ENCODE results near the gene NEK11. TPM values are rescaled to one million over a fixed set of nuclear protein-coding genes. Genes with fewer than 3 reads are reported as not detected.

The NEK11 gene
- total RNA-seq, 1 experiment from 2014 or later, result 9.5 TPM

GRCh38 chr3:131082246-131082645 is 55.6 kb downstream of the NEK11 start:
- Histone ChIP-seq H3K4me3 (ENCODE audit: low read depth in 2 of 2, low read length in 2 of 2) (no peak overlapping the region), H3K4me1 (ENCODE audit: control insufficient read depth, insufficient read depth, low read length) (no peaks in the 10 kb centered on the region), H3K27ac (ENCODE audit: low read length) (no peak overlapping the region), H3K9me3 (ENCODE audit: control insufficient read depth, insufficient read depth, low read depth, low read length) (no peaks in the 10 kb centered on the region), H3K36me3 (ENCODE audit: control insufficient read depth, insufficient read depth, low read length) (no peaks in the 10 kb centered on the region), H3K27me3 (ENCODE audit: control insufficient read depth, insufficient read depth, low read length) (no peaks in the 10 kb centered on the region)
- DNase-seq (ENCODE audit: low read depth, low spot score) (no peak), ATAC-seq (no peak)
- CTCF ChIA-PET, result no interaction called here
- intact Hi-C loops (cut with micrococcal nuclease; ENCODE audit: unreplicated experiment), result no loop called here
- TF ChIP-seq, protein P1, sequence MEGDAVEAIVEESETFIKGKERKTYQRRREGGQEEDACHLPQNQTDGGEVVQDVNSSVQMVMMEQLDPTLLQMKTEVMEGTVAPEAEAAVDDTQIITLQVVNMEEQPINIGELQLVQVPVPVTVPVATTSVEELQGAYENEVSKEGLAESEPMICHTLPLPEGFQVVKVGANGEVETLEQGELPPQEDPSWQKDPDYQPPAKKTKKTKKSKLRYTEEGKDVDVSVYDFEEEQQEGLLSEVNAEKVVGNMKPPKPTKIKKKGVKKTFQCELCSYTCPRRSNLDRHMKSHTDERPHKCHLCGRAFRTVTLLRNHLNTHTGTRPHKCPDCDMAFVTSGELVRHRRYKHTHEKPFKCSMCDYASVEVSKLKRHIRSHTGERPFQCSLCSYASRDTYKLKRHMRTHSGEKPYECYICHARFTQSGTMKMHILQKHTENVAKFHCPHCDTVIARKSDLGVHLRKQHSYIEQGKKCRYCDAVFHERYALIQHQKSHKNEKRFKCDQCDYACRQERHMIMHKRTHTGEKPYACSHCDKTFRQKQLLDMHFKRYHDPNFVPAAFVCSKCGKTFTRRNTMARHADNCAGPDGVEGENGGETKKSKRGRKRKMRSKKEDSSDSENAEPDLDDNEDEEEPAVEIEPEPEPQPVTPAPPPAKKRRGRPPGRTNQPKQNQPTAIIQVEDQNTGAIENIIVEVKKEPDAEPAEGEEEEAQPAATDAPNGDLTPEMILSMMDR (IDR thresholded peaks at IDR 0.05), result no peak
- TF ChIP-seq SIN3A (IDR thresholded peaks at IDR 0.05; ENCODE audit: borderline replicate concordance, insufficient read depth, low read depth, low read length) (no peak), TCF7L2 (IDR thresholded peaks at IDR 0.05; ENCODE audit: low read depth, low read length) (no peak)
- no TSS peak for BruUV-seq (replicated peaks)
- in situ Hi-C loops (cut with HindIII; ENCODE audit: low pct_unique_long_range_greater_than_20kb, low sequenced_read_pairs), result no loop called here
- POLR2A ChIA-PET, result no interaction called here

GRCh38 chr3:131082871-131083863 is 56.5 kb downstream of the NEK11 start:
- H3K4me1 ChIP-seq (ENCODE audit: control insufficient read depth, insufficient read depth, low read length), result no peaks in the 10 kb centered on the region
- H3K9me3 ChIP-seq (ENCODE audit: control insufficient read depth, insufficient read depth, low read depth, low read length), result no peaks in the 10 kb centered on the region
- POLR2A ChIA-PET, result no interaction called here
- no peak for TF ChIP-seq SIN3A (IDR thresholded peaks at IDR 0.05; ENCODE audit: borderline replicate concordance, insufficient read depth, low read depth, low read length)
- TF ChIP-seq, protein P1 (IDR thresholded peaks at IDR 0.05), result no peak
- TF ChIP-seq REST (IDR thresholded peaks at IDR 0.05; ENCODE audit: insufficient read depth in 1 of 2, low read depth in 2 of 2, low read length in 1 of 2), result no peak
- TF ChIP-seq TCF7L2 (IDR thresholded peaks at IDR 0.05; ENCODE audit: low read depth, low read length), result no peak
- no peak for TF ChIP-seq POLR2AphosphoS5 (IDR thresholded peaks at IDR 0.05; ENCODE audit: low read depth, low read length)
- no peak overlapping the region for H3K4me3 ChIP-seq (ENCODE audit: low read depth in 2 of 2, low read length in 2 of 2)
- H3K27me3 ChIP-seq (ENCODE audit: control insufficient read depth, insufficient read depth, low read length), result no peaks in the 10 kb centered on the region
- no peak overlapping the region for H3K27ac ChIP-seq (ENCODE audit: low read length)
- intact Hi-C loops (cut with micrococcal nuclease; ENCODE audit: unreplicated experiment), result no loop called here
- DNase-seq (ENCODE audit: low read depth, low spot score) (no peak), ATAC-seq (no peak)
- no TSS peak for BruUV-seq (replicated peaks)
- H3K36me3 ChIP-seq (ENCODE audit: control insufficient read depth, insufficient read depth, low read length), result no peaks in the 10 kb centered on the region
- in situ Hi-C loops (cut with HindIII; ENCODE audit: low pct_unique_long_range_greater_than_20kb, low sequenced_read_pairs), result no loop called here
- CTCF ChIA-PET, result no interaction called here

All from Panc1 (cell line).